Measurements from ENCODE around the gene CPA2. TPM values are rescaled to one million over a fixed set of nuclear protein-coding genes. Genes with fewer than 3 reads are reported as not detected.

CPA2 gene
- total and polyA plus RNA-seq, 2 experiments from 2014 or later, result not detected

DNA sequence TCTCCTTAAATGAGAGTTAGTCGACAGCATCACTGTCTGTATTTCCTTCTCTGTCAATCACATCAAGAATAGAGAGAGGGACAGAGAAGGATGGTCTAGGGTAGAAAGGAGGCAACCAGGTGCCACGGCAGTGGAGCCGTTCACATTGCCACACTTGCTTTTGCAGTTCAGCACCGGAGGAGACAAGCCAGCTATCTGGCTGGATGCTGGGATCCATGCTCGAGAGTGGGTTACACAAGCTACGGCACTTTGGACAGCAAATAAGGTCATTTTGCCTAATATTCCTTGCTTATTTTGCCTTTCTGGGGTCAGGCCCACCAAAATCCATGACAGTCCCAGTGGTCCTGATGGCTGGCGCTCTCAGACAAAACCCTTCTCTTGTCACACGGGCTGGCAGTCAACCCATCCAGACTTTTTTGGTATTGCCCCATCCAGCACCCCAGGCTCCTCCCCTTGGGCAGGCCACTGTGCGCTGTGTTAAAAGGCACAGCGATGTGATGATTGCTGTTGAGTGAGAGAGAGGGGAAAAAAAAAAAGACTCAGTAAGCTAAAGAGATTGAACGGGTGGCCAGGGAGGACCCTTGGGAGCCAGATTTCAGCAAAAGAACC is 8.4 kb downstream of the CPA2 start (continued):
- TF ChIP-seq, protein P1, sequence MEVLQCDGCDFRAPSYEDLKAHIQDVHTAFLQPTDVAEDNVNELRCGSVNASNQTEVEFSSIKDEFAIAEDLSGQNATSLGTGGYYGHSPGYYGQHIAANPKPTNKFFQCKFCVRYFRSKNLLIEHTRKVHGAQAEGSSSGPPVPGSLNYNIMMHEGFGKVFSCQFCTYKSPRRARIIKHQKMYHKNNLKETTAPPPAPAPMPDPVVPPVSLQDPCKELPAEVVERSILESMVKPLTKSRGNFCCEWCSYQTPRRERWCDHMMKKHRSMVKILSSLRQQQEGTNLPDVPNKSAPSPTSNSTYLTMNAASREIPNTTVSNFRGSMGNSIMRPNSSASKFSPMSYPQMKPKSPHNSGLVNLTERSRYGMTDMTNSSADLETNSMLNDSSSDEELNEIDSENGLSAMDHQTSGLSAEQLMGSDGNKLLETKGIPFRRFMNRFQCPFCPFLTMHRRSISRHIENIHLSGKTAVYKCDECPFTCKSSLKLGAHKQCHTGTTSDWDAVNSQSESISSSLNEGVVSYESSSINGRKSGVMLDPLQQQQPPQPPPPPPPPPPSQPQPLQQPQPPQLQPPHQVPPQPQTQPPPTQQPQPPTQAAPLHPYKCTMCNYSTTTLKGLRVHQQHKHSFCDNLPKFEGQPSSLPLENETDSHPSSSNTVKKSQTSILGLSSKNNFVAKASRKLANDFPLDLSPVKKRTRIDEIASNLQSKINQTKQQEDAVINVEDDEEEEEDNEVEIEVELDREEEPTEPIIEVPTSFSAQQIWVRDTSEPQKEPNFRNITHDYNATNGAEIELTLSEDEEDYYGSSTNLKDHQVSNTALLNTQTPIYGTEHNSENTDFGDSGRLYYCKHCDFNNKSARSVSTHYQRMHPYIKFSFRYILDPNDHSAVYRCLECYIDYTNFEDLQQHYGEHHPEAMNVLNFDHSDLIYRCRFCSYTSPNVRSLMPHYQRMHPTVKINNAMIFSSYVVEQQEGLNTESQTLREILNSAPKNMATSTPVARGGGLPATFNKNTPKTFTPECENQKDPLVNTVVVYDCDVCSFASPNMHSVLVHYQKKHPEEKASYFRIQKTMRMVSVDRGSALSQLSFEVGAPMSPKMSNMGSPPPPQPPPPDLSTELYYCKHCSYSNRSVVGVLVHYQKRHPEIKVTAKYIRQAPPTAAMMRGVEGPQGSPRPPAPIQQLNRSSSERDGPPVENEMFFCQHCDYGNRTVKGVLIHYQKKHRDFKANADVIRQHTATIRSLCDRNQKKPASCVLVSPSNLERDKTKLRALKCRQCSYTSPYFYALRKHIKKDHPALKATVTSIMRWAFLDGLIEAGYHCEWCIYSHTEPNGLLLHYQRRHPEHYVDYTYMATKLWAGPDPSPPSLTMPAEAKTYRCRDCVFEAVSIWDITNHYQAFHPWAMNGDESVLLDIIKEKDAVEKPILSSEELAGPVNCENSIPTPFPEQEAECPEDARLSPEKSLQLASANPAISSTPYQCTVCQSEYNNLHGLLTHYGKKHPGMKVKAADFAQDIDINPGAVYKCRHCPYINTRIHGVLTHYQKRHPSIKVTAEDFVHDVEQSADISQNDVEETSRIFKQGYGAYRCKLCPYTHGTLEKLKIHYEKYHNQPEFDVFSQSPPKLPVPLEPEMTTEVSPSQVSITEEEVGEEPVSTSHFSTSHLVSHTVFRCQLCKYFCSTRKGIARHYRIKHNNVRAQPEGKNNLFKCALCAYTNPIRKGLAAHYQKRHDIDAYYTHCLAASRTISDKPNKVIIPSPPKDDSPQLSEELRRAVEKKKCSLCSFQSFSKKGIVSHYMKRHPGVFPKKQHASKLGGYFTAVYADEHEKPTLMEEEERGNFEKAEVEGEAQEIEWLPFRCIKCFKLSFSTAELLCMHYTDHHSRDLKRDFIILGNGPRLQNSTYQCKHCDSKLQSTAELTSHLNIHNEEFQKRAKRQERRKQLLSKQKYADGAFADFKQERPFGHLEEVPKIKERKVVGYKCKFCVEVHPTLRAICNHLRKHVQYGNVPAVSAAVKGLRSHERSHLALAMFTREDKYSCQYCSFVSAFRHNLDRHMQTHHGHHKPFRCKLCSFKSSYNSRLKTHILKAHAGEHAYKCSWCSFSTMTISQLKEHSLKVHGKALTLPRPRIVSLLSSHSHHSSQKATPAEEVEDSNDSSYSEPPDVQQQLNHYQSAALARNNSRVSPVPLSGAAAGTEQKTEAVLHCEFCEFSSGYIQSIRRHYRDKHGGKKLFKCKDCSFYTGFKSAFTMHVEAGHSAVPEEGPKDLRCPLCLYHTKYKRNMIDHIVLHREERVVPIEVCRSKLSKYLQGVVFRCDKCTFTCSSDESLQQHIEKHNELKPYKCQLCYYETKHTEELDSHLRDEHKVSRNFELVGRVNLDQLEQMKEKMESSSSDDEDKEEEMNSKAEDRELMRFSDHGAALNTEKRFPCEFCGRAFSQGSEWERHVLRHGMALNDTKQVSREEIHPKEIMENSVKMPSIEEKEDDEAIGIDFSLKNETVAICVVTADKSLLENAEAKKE (CRISPR knock-in tag; IDR thresholded peaks at IDR 0.05), result no peak

DNA sequence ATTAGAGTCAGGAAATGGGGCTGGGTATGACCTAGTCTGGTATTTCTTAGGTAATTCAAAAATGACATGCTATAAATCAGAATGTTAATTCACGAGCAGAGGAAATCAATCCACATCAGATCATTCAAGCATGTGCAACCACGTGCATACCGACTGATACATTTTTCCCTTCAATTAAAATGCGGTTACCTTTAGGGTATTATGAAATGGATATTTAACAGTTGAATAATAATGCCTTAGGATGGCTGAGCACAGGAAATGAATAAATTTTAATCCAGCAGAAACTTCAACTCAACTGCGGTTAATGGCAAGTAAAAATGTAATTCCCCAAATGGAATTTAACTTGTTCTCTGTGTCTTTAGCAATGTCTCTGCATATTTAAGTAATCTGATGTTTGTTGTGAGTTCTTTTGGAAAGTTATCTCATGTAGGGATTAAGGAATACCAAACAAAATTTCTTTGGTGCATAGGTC is 9.2 kb downstream of the CPA2 start:
- H3K36me3 Mint-ChIP-seq (ENCODE audit: low read depth), result no peaks in the 10 kb centered on the region
- peaks cover 6% of the 10 kb centered on the region for H3K27me3 Mint-ChIP-seq (ENCODE audit: insufficient read depth, low read depth, poor library complexity)
- no peak overlapping the region for H3K27ac ChIP-seq (ENCODE audit: low read depth)
- H3K4me1 Mint-ChIP-seq, result peaks cover 54% of the 10 kb centered on the region
- TF ChIP-seq CREB1 (CRISPR knock-in tag; IDR thresholded peaks at IDR 0.05; ENCODE audit: low read depth), result no peak
- no peak for TF ChIP-seq NANOG (IDR thresholded peaks at IDR 0.05; ENCODE audit: borderline replicate concordance)
- H3K79me2 ChIP-seq (replicated peaks; ENCODE audit: insufficient read depth), result no peaks in the 10 kb centered on the region
- no peaks in the 10 kb centered on the region for H3K36me3 ChIP-seq (ENCODE audit: insufficient read depth)
- H3K9me2 ChIP-seq (ENCODE audit: insufficient read depth), result 0 out of 2 replicates have a peak, but pooled peaks cover 16% of the 10 kb centered on the region
- ATAC-seq, result no peak
- H2AFZ ChIP-seq, result peak overlapping the region; percentile 56; the same call in 1 of the 2 replicates
- no peaks in the 10 kb centered on the region for H4K20me1 ChIP-seq (replicated peaks; ENCODE audit: insufficient read depth)
- peak overlapping the region; percentile 48; the same call in 1 of the 2 replicates for H3K4me2 ChIP-seq
- DNase-seq (ENCODE audit: low spot score), result no peak
- H3K27ac Mint-ChIP-seq, result peak overlapping the region; percentile 62; the same call in 1 of the 2 replicates
- H3F3A ChIP-seq (replicated peaks; ENCODE audit: low read depth), result peaks cover 3% of the 10 kb centered on the region; the same call in 1 of the 2 replicates
- no peak overlapping the region for H3K4me3 ChIP-seq
- H3K4me1 ChIP-seq (ENCODE audit: insufficient read depth), result peaks cover 43% of the 10 kb centered on the region
- peaks cover 2% of the 10 kb centered on the region; the same call in 2 of the 3 replicates for H3K9me3 Mint-ChIP-seq
- no peaks in the 10 kb centered on the region for H3K27me3 ChIP-seq (ENCODE audit: insufficient read depth)
- no peak overlapping the region; the same call in 2 of the 3 replicates for H3K4me3 Mint-ChIP-seq
